ENCODE data around the gene GPR18. TPM values are rescaled to one million over a fixed set of nuclear protein-coding genes. Genes with fewer than 3 reads are reported as not detected.

Gene GPR18, protein sequence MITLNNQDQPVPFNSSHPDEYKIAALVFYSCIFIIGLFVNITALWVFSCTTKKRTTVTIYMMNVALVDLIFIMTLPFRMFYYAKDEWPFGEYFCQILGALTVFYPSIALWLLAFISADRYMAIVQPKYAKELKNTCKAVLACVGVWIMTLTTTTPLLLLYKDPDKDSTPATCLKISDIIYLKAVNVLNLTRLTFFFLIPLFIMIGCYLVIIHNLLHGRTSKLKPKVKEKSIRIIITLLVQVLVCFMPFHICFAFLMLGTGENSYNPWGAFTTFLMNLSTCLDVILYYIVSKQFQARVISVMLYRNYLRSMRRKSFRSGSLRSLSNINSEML
- 10 to 100 TPM; 13.7 to 16.3 TPM for total RNA-seq

DNA sequence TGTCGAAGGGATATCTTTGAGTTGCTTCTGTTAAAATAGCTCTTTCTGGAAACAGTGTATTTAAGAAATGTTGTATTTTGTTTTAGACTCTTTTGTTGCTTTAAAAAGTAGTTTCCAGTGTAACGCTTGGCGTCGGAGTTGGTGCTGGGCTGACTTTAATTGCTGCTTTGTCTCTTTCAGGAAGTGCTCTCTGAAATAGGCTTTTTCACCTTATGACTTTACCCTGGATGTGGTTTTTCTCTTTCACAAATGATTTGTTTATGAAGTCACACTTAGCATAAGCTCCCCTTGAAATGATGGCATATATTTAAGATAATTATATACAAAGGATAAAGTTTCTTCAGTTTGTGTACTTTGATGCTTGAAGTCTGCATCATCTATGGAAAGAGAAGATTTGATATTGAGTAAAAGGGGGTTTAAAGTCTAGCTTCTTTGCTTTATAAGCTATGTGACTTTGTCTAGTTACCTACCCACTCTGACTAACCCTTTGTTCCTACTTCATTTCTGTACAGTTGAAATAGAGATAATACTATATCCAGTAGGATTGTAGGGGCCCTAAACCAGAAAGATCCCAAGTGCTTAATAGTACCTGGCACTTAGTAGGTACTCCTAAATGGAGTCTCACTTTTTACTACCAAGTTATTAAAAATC lies at the start of gene GPR18:
Gene GPR18, minus strand, starts transcription at position 170 of the 651 bp plus-strand sequence. CDS start 2,507 bp downstream, outside the sequence.
- CTCF ChIA-PET, result interaction anchor here (1.0 to 1.6 kb wide), 5 partner anchors 17 to 82 kb away, joined by 3 to 6 read pairs (median 3); no protein-coding TSS in a partner anchor

DNA sequence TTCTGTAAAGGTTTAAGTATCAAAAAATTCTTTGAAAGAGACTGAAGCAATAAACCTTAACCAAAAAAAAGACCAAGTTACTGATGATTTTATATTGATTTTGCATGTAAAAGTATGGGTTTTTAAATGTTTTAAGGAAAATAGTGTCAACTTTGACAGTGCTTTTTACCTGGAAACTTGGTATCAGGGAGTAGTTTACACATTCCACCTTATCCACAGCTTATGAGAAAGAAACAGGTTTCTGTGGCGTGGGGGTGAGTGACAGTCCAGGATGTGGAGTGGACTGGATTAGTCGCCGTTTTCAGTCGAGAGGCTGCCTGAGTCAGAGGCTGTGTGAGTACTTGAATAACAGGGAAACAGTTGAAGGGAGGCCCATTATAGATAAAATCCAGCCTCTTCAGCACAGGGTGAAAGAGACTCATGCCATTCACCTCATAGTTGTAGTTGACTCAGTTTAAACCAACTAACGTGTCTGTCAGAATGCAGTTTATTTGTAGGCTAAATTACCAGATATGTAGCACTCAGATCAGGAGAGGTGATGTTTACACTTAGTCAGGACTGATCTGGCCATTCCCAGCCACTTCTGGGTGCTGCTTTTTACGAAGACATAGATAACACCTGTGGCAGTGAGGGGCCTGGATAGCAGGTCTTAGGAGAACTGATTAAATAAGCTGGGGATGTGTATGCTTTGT lies 49.6 kb upstream of the GPR18 start:
- ChIA-PET CTCF (interaction anchor here (1.2 to 1.6 kb wide), 3 partner anchors 12 to 46 kb away, joined by 3 to 4 read pairs (median 3); no protein-coding TSS in a partner anchor), POLR2A (interaction anchor here (0.6 to 1.6 kb wide), 4 partner anchors 8 to 106 kb away, joined by 3 to 5 read pairs (median 4); no protein-coding TSS in a partner anchor)

More for the DNA sequence above, at the start of gene GPR18:
- POLR2A ChIA-PET, result interaction anchor here (0.5 to 2.5 kb wide), 4 partner anchors 39 to 57 kb away, joined by 3 to 27 read pairs (median 6); partner anchors contain the start of gene UBAC2

GRCh38 chr13:99307247-99307646 lies 49.1 kb upstream of the GPR18 start, which contains the start of gene GPR183:
TSS of gene GPR183 (minus strand) at chr13:99307399. CDS start at chr13:99296145, 11,254 bp downstream.
- CTCF ChIA-PET, result interaction anchor here (0.9 to 1.8 kb wide), 4 partner anchors 12 to 131 kb away, joined by 3 to 6 read pairs (median 4); no protein-coding TSS in a partner anchor
- POLR2A ChIA-PET, result interaction anchor here (0.6 to 1.0 kb wide), 4 partner anchors 8 to 106 kb away, joined by 3 to 4 read pairs (median 4); no protein-coding TSS in a partner anchor

GRCh38 chr13:99305566-99305965 lies 47.4 kb upstream of the GPR18 start:
- POLR2A ChIA-PET, result interaction anchor here (0.6 to 1.3 kb wide), 4 partner anchors 42 to 144 kb away, joined by 3 to 8 read pairs (median 4); no protein-coding TSS in a partner anchor
- CTCF ChIA-PET, result interaction anchor here (1.3 to 1.8 kb wide), 4 partner anchors 17 to 131 kb away, joined by 4 to 8 read pairs (median 6); no protein-coding TSS in a partner anchor

GRCh38 chr13:99305158-99305557 lies 47.0 kb upstream of the GPR18 start:
- ChIA-PET CTCF (interaction anchor here (1.7 to 1.8 kb wide), 2 partner anchors 129 to 131 kb away, joined by 4 to 8 read pairs; no protein-coding TSS in a partner anchor), POLR2A (interaction anchor here (0.6 to 1.3 kb wide), 3 partner anchors 42 to 144 kb away, joined by 3 to 8 read pairs (median 5); no protein-coding TSS in a partner anchor)

- POLR2A ChIA-PET, result interaction anchor here (1.0 to 1.4 kb wide), 2 partner anchors 30 to 71 kb away, joined by 4 to 6 read pairs; no protein-coding TSS in a partner anchor
- CTCF ChIA-PET, result interaction anchor here (1.0 to 2.2 kb wide), 6 partner anchors 13 to 133 kb away, joined by 3 to 6 read pairs (median 4); no protein-coding TSS in a partner anchor
Measured at GRCh38 chr13:99304541-99304940, 46.4 kb upstream of the GPR18 start.

GRCh38 chr13:99303863-99304521 lies 45.8 kb upstream of the GPR18 start:
- POLR2A ChIA-PET, result interaction anchor here (1.0 to 1.4 kb wide), 3 partner anchors 10 to 71 kb away, joined by 4 to 6 read pairs (median 4); no protein-coding TSS in a partner anchor
- CTCF ChIA-PET, result interaction anchor here (1.0 to 2.2 kb wide), 6 partner anchors 12 to 133 kb away, joined by 3 to 6 read pairs (median 4); no protein-coding TSS in a partner anchor

- ChIA-PET POLR2A (interaction anchor here (0.6 to 1.2 kb wide), 6 partner anchors 12 to 151 kb away, joined by 3 to 4 read pairs (median 4); no protein-coding TSS in a partner anchor), CTCF (interaction anchor here (0.9 to 2.2 kb wide), 6 partner anchors 8 to 134 kb away, joined by 3 to 6 read pairs (median 4); no protein-coding TSS in a partner anchor)
Measured at GRCh38 chr13:99302637-99303505, 44.7 kb upstream of the GPR18 start.

GRCh38 chr13:99301913-99302636 lies 43.9 kb upstream of the GPR18 start:
- POLR2A ChIA-PET, result interaction anchor here (0.8 to 1.2 kb wide), 4 partner anchors 16 to 134 kb away, joined by 3 to 4 read pairs (median 3); no protein-coding TSS in a partner anchor
- CTCF ChIA-PET, result interaction anchor here (0.9 to 2.2 kb wide), 5 partner anchors 9 to 133 kb away, joined by 3 to 6 read pairs (median 3); no protein-coding TSS in a partner anchor

- POLR2A ChIA-PET, result interaction anchor here (0.9 kb wide), 1 partner anchor 15 kb away, joined by 3 read pairs; no protein-coding TSS in a partner anchor
- CTCF ChIA-PET, result no interaction called here
Measured at GRCh38 chr13:99301056-99301838, 43.1 kb upstream of the GPR18 start.

DNA sequence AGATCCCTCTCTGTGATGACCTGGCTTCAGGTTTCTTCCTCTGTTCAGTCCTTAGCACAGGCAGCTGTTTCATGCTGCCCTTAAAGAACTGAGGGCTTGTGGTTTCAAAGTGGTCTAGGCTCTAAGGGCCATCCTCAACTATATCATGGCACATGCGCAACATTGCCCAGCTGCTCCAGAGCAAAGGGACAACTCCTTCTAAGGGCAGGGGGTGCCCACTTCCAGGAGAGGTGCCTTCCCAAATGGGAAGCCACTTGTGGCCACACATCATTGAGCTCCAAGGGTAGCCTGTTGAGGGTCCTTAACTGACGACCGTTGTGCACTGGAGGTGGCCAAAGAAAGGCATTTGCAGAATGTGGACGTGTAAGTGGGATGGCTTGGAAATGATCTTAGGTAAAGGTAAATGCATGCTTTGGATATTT lies 41.8 kb upstream of the GPR18 start:
- CTCF ChIA-PET, result interaction anchor here (0.6 kb wide), 1 partner anchor 137 kb away, joined by 3 read pairs; no protein-coding TSS in a partner anchor
- POLR2A ChIA-PET, result interaction anchor here (0.7 kb wide), 1 partner anchor 8 kb away, joined by 4 read pairs; the partner anchor contains the start of gene GPR183

DNA sequence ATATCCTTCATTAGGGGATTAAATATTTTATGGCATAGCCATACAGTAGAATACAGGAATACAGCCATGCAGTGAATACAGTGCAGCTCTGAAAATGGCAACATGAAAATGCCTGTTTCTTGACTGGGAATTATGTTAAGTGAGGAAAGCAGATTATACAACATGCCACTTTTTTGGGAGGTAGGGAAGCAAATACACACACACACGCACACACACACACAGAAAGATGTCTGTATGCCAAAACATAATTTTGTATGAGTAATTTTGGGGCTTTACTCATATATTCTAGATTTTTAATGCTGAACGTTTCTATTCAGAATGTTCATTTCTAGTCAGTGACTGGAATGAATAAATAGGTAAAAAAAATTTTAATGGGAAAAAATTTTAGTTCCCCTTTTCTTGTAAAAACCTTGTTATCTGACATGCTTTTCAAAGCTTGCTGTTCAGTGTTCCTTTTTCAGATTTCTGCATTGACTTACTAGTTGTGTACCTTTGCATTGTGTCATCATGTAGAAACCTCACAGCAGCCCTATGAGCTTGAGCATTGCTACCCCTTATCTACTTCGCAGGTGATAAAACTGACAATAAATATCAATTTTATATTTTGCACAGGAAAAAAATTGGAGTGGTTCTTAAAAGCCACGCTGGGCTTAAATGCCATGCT lies 41.2 kb upstream of the GPR18 start:
- POLR2A ChIA-PET, result interaction anchor here (0.7 kb wide), 1 partner anchor 8 kb away, joined by 4 read pairs; the partner anchor contains the start of gene GPR183
- CTCF ChIA-PET, result no interaction called here

- POLR2A ChIA-PET, result no interaction called here
- CTCF ChIA-PET, result interaction anchor here (0.5 to 1.6 kb wide), 4 partner anchors 55 to 138 kb away, joined by 3 to 4 read pairs (median 4); no protein-coding TSS in a partner anchor
Measured at GRCh38 chr13:99298056-99298455, 39.9 kb upstream of the GPR18 start.

- POLR2A ChIA-PET, result interaction anchor here (0.9 to 1.3 kb wide), 2 partner anchors 9 to 84 kb away, joined by 3 read pairs; no protein-coding TSS in a partner anchor
- CTCF ChIA-PET, result interaction anchor here (1.2 to 1.6 kb wide), 4 partner anchors 28 to 139 kb away, joined by 3 to 9 read pairs (median 4); no protein-coding TSS in a partner anchor
Measured at GRCh38 chr13:99297331-99297730, 39.2 kb upstream of the GPR18 start.
